ENCODE measurements around the gene VAMP1.

The VAMP1 gene

DNA sequence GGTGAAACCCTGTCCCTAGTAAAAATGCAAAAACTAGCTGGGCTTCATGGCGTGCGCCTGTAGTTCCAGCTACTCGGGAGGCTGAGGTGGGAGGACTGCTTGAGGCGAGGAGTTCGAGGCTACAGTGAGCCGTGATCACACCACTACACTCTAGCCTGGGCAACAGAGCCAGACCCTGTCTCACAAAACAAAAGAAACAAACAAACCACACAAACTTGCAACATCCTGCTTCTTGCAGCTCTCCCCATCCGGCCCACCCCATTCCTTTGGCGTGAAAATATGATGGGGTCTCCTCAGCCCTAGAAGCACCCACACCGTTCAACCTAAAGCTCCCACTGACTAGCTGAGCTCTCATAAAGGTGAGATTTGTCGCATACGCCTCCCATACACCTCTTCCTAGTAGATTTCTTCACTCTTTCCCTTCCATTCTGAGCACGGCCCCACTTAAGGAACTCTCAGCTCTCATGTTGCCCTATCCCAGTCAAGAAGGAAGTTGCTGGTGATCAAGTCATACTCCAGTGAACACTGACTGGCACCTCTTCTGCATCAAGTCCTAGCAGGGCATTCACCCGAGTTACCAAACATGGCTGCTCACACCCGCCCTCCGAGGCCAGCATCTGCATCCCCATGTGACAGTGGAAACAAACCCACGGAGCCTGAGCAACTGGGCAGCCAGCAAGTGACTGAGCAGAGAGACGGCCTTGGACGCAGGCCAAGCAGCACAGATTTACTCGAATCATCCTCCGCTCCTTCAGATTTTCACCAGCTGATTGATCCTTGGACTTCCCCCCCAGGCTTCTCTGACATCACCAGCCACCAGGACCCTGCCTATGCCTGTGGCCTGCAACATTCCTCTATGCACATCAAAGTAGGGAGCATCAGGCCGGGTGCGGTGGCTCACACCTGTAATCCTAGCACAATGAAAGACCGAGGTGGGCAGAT lies 44.6 kb downstream of the VAMP1 start:
- no peak for DNase-seq (ENCODE audit: low spot score)

DNA sequence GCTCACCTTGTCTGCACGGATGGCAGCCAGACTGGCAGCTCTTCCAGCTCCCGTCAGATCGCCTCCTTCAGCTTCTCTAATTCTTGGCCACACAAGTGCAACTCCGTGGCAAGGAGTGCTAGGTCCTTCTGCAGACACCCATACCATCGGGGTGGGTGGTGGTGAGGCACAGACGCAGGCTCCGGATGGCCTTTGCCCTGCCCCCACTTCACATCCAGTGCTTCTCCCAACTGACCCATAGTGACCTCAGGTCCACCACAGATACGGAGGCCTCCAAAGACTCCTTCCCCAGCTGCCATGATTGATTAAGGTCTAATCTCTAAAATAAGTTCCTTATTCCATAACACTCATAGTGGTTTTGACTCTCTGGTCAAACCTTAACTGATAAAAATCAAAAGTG lies 45.6 kb downstream of the VAMP1 start:
- no peak for DNase-seq (ENCODE audit: low spot score)

DNA sequence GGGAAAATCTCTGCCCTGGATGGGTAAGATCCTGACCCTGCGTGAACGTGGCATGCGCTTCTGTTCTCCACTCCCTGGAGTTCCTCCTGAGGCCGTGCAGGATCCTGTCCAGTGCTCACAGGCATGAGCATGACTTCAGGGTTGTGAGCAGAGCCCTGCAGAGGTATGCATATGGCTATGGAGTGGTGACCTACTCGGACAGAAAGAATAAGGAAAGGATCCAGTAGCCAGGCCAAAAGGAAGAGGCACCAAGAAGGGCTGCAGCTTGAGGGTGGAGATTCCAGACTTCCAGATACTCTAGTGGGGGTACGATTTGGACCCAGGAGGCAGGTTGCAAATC lies 46.5 kb downstream of the VAMP1 start:
- DNase-seq (ENCODE audit: low spot score): no peak

DNA sequence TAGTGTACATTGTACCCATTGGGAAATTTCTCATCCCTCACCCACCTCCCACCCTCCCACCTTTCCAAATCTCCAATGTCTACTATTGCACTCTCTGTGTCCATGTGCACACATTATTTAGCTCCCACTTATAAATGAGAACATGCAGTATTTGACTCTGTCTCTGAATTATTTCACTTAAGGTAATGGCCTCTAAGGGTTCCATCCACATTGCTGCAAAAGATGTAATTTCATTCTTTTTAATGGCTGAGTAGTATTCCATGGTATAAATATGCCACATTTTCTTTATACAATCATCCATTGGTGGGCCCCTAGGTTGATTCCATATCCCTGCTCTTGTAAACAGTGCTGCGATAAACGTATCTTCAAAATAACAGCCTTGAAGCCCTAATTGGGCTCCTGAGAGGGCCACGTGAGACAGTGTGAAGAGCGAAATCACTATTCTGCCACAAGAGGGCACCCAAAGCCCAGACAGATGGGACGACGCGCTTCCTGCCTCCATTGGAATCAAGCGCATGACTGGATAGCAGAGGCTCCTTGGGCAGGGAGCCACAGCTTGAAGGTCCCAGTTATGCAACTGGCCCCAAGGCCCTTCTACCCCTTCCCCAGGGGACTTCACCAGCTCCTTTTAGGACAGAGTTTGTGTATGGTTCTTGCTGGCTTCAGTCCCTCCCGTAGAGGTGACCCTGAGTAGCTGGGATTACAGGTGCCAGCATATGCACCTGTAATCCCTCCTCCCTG lies 47.0 kb downstream of the VAMP1 start:
- DNase-seq (ENCODE audit: low spot score): peak; percentile 90

DNA sequence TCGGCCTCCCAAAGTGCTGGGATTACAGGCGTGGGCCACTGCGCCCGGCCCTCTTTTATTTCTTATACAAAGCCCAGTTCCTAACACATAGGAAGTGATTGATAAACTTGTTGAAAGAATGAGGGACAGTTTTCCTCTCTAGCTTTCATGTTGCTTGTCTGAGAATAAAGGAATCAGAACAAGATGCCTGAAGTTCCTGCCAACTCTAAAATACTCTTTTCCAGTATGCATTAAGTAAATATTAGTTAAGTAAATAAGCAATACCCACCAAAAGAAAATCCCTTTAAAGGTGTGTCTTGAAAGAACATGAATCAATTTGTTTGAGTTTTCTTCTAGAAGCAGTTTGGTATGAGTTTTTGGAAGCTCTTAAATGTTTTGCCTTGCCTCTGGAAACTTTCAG lies 50.1 kb downstream of the VAMP1 start:
- DNase-seq (ENCODE audit: low spot score): no peak

DNA sequence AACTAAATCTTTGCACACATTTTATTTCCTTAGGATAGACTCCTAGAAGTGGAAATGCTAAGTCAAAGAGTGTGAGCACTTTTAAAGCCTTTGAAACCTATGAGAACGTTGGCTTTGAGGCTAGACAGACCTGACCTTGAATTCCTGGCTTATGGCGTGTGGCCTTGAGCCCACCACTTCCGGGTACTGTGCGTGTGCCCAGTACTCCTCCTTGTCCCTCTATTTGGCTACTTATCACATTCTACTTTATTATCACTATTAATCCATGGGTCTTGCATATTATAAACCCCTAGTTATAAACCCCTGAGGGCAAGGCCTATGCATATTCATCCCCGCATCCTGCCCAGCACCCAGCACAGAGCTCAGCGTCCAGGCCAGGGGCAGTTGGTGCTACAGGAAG lies 51.7 kb downstream of the VAMP1 start:
- DNase-seq (ENCODE audit: low spot score): no peak

DNA sequence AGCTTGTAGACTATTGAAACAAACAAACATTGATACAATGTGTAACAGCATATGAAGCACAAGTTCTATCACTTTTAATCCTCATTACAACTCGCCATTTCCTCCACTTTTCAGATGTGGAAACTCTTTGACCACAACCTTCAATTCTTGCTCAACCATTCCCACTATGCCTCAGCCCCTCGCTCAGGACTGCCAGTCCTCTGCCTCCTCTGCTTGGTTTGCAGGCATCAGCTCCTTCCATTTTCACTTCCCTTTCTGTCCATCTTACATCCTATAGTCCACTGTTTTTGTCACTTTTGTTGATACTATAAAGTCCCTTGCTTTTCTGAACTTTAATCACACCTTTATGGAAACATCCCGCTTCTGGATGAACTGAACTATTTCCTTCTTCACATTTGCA lies 53.9 kb downstream of the VAMP1 start:
- DNase-seq (ENCODE audit: low spot score): no peak
